Hepatocyte (in vitro differentiated cells): ENCODE data around the gene SPAG5. TPM values are rescaled to one million over a fixed set of nuclear protein-coding genes. Genes with fewer than 3 reads are reported as not detected.

ENCODE experiments used
- DNase-seq: peaks from one replicate; pipeline ENCODE4 v3.0.0-alpha.2; 2016; ENCODE audit warnings: low spot score
- H2AFZ ChIP-seq: fragments of 200-600 bp; sonication (generic); 2 replicates; pipeline ENCODE4 v1.6.0; 2016; ENCODE audit warnings: antibody characterized with exemption, mild to moderate bottlenecking
- H3K27ac ChIP-seq: fragments of 200-600 bp; sonication (generic); 2 replicates; pipeline ENCODE4 v1.5.1; 2016; ENCODE audit warnings: mild to moderate bottlenecking
- H3K27me3 ChIP-seq: fragments of 200-600 bp; sonication (generic); 2 replicates; pipeline ENCODE4 v1.6.1; 2016
- H3K36me3 ChIP-seq: fragments of 200-600 bp; sonication (generic); replicated peaks from 2 replicates; pipeline ENCODE4 v1.5.1; 2016; ENCODE audit warnings: low read depth; ENCODE audit not compliant: insufficient read depth
- H3K4me1 ChIP-seq: fragments of 200-600 bp; sonication (generic); 2 replicates; pipeline ENCODE4 v1.5.1; 2016; ENCODE audit warnings: mild to moderate bottlenecking, moderate library complexity; ENCODE audit not compliant: insufficient read depth
- H3K4me2 ChIP-seq: fragments of 200-600 bp; sonication (generic); 2 replicates; pipeline ENCODE4 v1.6.0; 2016
- H3K4me3 ChIP-seq: fragments of 200-600 bp; sonication (generic); 2 replicates; pipeline ENCODE4 v1.5.1; 2016; ENCODE audit warnings: mild to moderate bottlenecking
- H3K79me2 ChIP-seq: fragments of 200-600 bp; sonication (generic); 2 replicates; pipeline ENCODE4 v1.6.0; 2017; ENCODE audit warnings: mild to moderate bottlenecking
- H3K9me2 ChIP-seq: fragments of 200-600 bp; sonication (generic); replicated peaks from 2 replicates; pipeline ENCODE4 v1.6.0; 2017; ENCODE audit warnings: mild to moderate bottlenecking; ENCODE audit not compliant: insufficient read depth
- H3K9me3 ChIP-seq: fragments of 200-600 bp; sonication (generic); 2 replicates; pipeline ENCODE4 v1.5.1; 2016; ENCODE audit warnings: low read depth, mild to moderate bottlenecking
- H4K20me1 ChIP-seq: fragments of 200-600 bp; sonication (generic); 2 replicates; pipeline ENCODE4 v1.6.0; 2016; ENCODE audit warnings: mild to moderate bottlenecking; ENCODE audit not compliant: insufficient read depth, poor library complexity, severe bottlenecking
- EZH2 ChIP-seq: fragments of 200-600 bp; sonication (generic); IDR thresholded peaks from 2 replicates; pipeline ENCODE4 v1.6.1; 2016; ENCODE audit warnings: antibody characterized with exemption, mild to moderate bottlenecking, borderline replicate concordance
- EZH2phosphoT487 ChIP-seq: fragments of 200-600 bp; sonication (generic); IDR thresholded peaks from one replicate; pipeline ENCODE4 v1.6.1; 2018; ENCODE audit warnings: antibody characterized with exemption, mild to moderate bottlenecking, low read depth, moderate library complexity; ENCODE audit not compliant: unreplicated experiment, severe bottlenecking
- WGBS: methylation state at CpG from one replicate; pipeline ENCODE4 v1.1.6; 2016; ENCODE audit warnings: low lambda C conversion rate; ENCODE audit errors: missing lambda C conversion rate; 5-methylcytosine and 5-hydroxymethylcytosine counted together
- polyA plus RNA-seq: library from polyadenylated mRNA; unstranded; fragments of >200 nt; fragmentation: Nextera tagmentation; extraction: Ambion mirVana; gene quantifications from 2 replicates; pipeline ENCODE4 v1.2.1, GENCODE V29; 2016
- total RNA-seq: library from RNA; depleted of rRNA; stranded (reverse); fragments of >200 nt; gene quantifications from 2 replicates; pipeline ENCODE4 v1.2.3, GENCODE V29; 2014
- TF ChIP-seq, protein P1 (sequence below): fragments of 200-600 bp; sonication (generic); IDR thresholded peaks from 2 replicates; pipeline ENCODE4 v1.5.1; 2016; ENCODE audit warnings: antibody characterized with exemption, mild to moderate bottlenecking; ENCODE audit not compliant: poor library complexity

The SPAG5 gene
- total and polyA plus RNA-seq, 2 experiments from 2014 or later, result 13.9 to 17.9 TPM

- H3K27ac ChIP-seq, result peak overlapping the region; percentile 91
- TF ChIP-seq EZH2phosphoT487, result no peak
- TF ChIP-seq, protein P1, sequence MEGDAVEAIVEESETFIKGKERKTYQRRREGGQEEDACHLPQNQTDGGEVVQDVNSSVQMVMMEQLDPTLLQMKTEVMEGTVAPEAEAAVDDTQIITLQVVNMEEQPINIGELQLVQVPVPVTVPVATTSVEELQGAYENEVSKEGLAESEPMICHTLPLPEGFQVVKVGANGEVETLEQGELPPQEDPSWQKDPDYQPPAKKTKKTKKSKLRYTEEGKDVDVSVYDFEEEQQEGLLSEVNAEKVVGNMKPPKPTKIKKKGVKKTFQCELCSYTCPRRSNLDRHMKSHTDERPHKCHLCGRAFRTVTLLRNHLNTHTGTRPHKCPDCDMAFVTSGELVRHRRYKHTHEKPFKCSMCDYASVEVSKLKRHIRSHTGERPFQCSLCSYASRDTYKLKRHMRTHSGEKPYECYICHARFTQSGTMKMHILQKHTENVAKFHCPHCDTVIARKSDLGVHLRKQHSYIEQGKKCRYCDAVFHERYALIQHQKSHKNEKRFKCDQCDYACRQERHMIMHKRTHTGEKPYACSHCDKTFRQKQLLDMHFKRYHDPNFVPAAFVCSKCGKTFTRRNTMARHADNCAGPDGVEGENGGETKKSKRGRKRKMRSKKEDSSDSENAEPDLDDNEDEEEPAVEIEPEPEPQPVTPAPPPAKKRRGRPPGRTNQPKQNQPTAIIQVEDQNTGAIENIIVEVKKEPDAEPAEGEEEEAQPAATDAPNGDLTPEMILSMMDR, result no peak
- TF ChIP-seq EZH2, result no peak
- WGBS, result 14% methylated on average over 9 of the region's 10 CpGs
- no peaks in the 10 kb centered on the region for H3K9me2 ChIP-seq
- H3K36me3 ChIP-seq, result no peaks in the 10 kb centered on the region
- DNase-seq, result peak; percentile 46
- H3K4me1 ChIP-seq, result peaks cover 23% of the 10 kb centered on the region
- H3K79me2 ChIP-seq, result peaks cover 22% of the 10 kb centered on the region
- peak overlapping the region; percentile 94 for H3K4me3 ChIP-seq
- peak overlapping the region; percentile 92 for H2AFZ ChIP-seq
- H3K9me3 ChIP-seq, result no peaks in the 10 kb centered on the region
- H3K4me2 ChIP-seq, result peak overlapping the region; percentile 91
- peaks cover 10% of the 10 kb centered on the region for H4K20me1 ChIP-seq
- H3K27me3 ChIP-seq, result no peaks in the 10 kb centered on the region
Observed at GRCh38 chr17:28551421-28552175, 47.2 kb downstream of the SPAG5 start.

- DNase-seq, result no peak
- peaks cover 10% of the 10 kb centered on the region for H4K20me1 ChIP-seq
- no peaks in the 10 kb centered on the region for H3K36me3 ChIP-seq
- H2AFZ ChIP-seq, result no peak overlapping the region
- H3K27me3 ChIP-seq, result no peaks in the 10 kb centered on the region
- H3K79me2 ChIP-seq, result peaks cover 22% of the 10 kb centered on the region
- TF ChIP-seq EZH2, result no peak
- TF ChIP-seq, protein P1, result no peak
- no peak for TF ChIP-seq EZH2phosphoT487
- no peaks in the 10 kb centered on the region for H3K9me3 ChIP-seq
- no peak overlapping the region for H3K4me3 ChIP-seq
- WGBS, result 86% methylated on average over 1 of the region's 1 CpG
- peaks cover 23% of the 10 kb centered on the region for H3K4me1 ChIP-seq
- H3K9me2 ChIP-seq, result no peaks in the 10 kb centered on the region
- H3K4me2 ChIP-seq, result peak overlapping the region; percentile 91
- H3K27ac ChIP-seq, result no peak overlapping the region
Observed at GRCh38 chr17:28550858-28551257, 48.0 kb downstream of the SPAG5 start.

- Histone ChIP-seq H3K79me2 (peaks cover 22% of the 10 kb centered on the region), H3K9me2 (no peaks in the 10 kb centered on the region), H3K27ac (no peak overlapping the region), H4K20me1 (peaks cover 10% of the 10 kb centered on the region), H3K27me3 (no peaks in the 10 kb centered on the region), H3K4me1 (peaks cover 23% of the 10 kb centered on the region), H3K36me3 (no peaks in the 10 kb centered on the region), H3K4me3 (no peak overlapping the region), H3K4me2 (no peak overlapping the region), H3K9me3 (no peaks in the 10 kb centered on the region), H2AFZ (no peak overlapping the region)
- WGBS, result 86% methylated on average over 3 of the region's 3 CpGs
- DNase-seq, result no peak
- TF ChIP-seq, protein P1, result no peak
- TF ChIP-seq EZH2 (no peak), EZH2phosphoT487 (no peak)
Observed at GRCh38 chr17:28549236-28550132, 49.3 kb downstream of the SPAG5 start.
